Measurements from ENCODE around the gene MRPS25. TPM values are rescaled to one million over a fixed set of nuclear protein-coding genes. Genes with fewer than 3 reads are reported as not detected.

MRPS25 gene
- total RNA-seq, 4 donors from 2014 or later: 63.3 to 91.6 (median 79.8) TPM

- Histone ChIP-seq H3K9me3 (no peaks in the 10 kb centered on the region), H3K4me3 (replicated peaks in 1 of 3) (no peak overlapping the region), H3K36me3 (peaks cover 57 to 66% of the 10 kb centered on the region in 2 donors), H3K27ac (no peak overlapping the region), H3K27me3 (no peaks in the 10 kb centered on the region), H3K4me1 (peaks cover 14 to 21% of the 10 kb centered on the region in 2 donors)
- intact Hi-C loops (cut with DNase I): no loop called here
- WGBS, 2 donors: 80 to 91% methylated on average over 11 of the region's 11 CpGs
- TF ChIP-seq POLR2A (IDR thresholded peaks at IDR 0.05) (no peak), CTCF (IDR thresholded peaks at IDR 0.05) (no peak)
- no peak for DNase-seq
Observed at GRCh38 chr3:15043408-15044171, 21.5 kb downstream of the MRPS25 start.

GRCh38 chr3:15042936-15043335 lies 22.2 kb downstream of the MRPS25 start:
- Histone ChIP-seq H3K9me3 (no peaks in the 10 kb centered on the region), H3K27ac (no peak overlapping the region), H3K36me3 (peaks cover 56 to 61% of the 10 kb centered on the region in 2 donors), H3K27me3 (no peaks in the 10 kb centered on the region), H3K4me1 (peaks cover 20 to 28% of the 10 kb centered on the region in 2 donors), H3K4me3 (replicated peaks in 1 of 3) (no peak overlapping the region)
- intact Hi-C loops (cut with DNase I): no loop called here
- no peak for DNase-seq
- TF ChIP-seq CTCF (IDR thresholded peaks at IDR 0.05) (no peak), POLR2A (IDR thresholded peaks at IDR 0.05) (no peak)
- 89% methylated on average over 3 of the region's 3 CpGs for WGBS, 2 donors

GRCh38 chr3:15041950-15042349 lies 23.2 kb downstream of the MRPS25 start:
- Histone ChIP-seq H3K27me3 (no peaks in the 10 kb centered on the region), H3K4me3 (replicated peaks in 1 of 3) (no peak overlapping the region), H3K27ac (no peak overlapping the region), H3K9me3 (no peaks in the 10 kb centered on the region), H3K4me1 (peaks cover 24 to 30% of the 10 kb centered on the region in 2 donors), H3K36me3 (peaks cover 47 to 55% of the 10 kb centered on the region in 2 donors)
- DNase-seq: peak; percentile 71 to 78
- TF ChIP-seq CTCF (IDR thresholded peaks at IDR 0.05) (no peak), POLR2A (IDR thresholded peaks at IDR 0.05) (no peak)
- intact Hi-C loops (cut with DNase I): no loop called here
- 65 to 74% methylated on average over 3 of the region's 3 CpGs for WGBS, 2 donors

- Histone ChIP-seq H3K9me3 (no peaks in the 10 kb centered on the region), H3K4me3 (replicated peaks in 1 of 3) (no peak overlapping the region), H3K36me3 (peaks cover 38 to 53% of the 10 kb centered on the region in 2 donors), H3K4me1 (peaks cover 24 to 30% of the 10 kb centered on the region in 2 donors), H3K27ac (no peak overlapping the region), H3K27me3 (no peaks in the 10 kb centered on the region)
- whole genome bisulfite sequencing, 2 donors: 85 to 90% methylated on average over 3 of the region's 3 CpGs
- TF ChIP-seq POLR2A (IDR thresholded peaks at IDR 0.05) (no peak), CTCF (IDR thresholded peaks at IDR 0.05) (no peak)
- intact Hi-C loops (cut with DNase I): no loop called here
- no peak for DNase-seq
Observed at GRCh38 chr3:15040844-15041243, 24.3 kb downstream of the MRPS25 start.

GRCh38 chr3:15038306-15038705 lies 26.8 kb downstream of the MRPS25 start:
- Histone ChIP-seq H3K27me3 (no peaks in the 10 kb centered on the region), H3K4me3 (replicated peaks in 1 of 3) (no peak overlapping the region), H3K9me3 (no peaks in the 10 kb centered on the region), H3K27ac (peak overlapping the region in 2 of 3 donors; percentile 45 to 52), H3K4me1 (peaks cover 24 to 30% of the 10 kb centered on the region in 2 donors), H3K36me3 (peaks cover 26 to 52% of the 10 kb centered on the region in 2 donors)
- peak; percentile 63 to 72 for DNase-seq
- no peak for TF ChIP-seq POLR2A (IDR thresholded peaks at IDR 0.05)
- TF ChIP-seq CTCF (IDR thresholded peaks at IDR 0.05): no peak
- WGBS, 2 donors: 38 to 45% methylated on average over 6 of the region's 6 CpGs
- intact Hi-C loops (cut with DNase I): no loop called here

All from thyroid gland (tissue), 4 donors.